Body of pancreas (tissue), 4 donors: ENCODE measurements around the gene SLC23A2. TPM values are rescaled to one million over a fixed set of nuclear protein-coding genes. Genes with fewer than 3 reads are reported as not detected.
A peak's percentile ranks its signal among the peaks of the same experiment; 100 is the strongest.
"Not testable (repeated sequence)": the region's sequence is repeated elsewhere in the genome, so short reads cannot be mapped to it uniquely, and the experiment has no call there.

Source experiments
- ATAC-seq: fragments of 150-250 bp; one replicate; pipeline ENCODE4 v1.9.1; 2016
- DNase-seq, 4 donors: peaks; one replicate each; pipeline ENCODE4 v3.0.0-alpha.2; 2019
- H3K27ac ChIP-seq, 4 donors: fragments of 200-600 bp; sonication (generic); 1 replicate in 3 of 4; 2 replicates in 1 of 4; pipeline versions ENCODE4 v1.5.1 to v1.6.1; 2016 to 2019; ENCODE audit warnings: mild to moderate bottlenecking in 1 of 4, mixed read lengths in 1 of 4, moderate library complexity in 1 of 4
- H3K27me3 ChIP-seq, 2 donors: fragments of 200-600 bp; sonication (generic); one replicate each; pipeline ENCODE4 v1.6.0; 2016; ENCODE audit warnings: mild to moderate bottlenecking in 1 of 2
- H3K36me3 ChIP-seq, 2 donors: fragments of 200-600 bp; sonication (generic); replicated peaks in 1 of 2; 2 replicates each; pipeline ENCODE4 v1.5.1; 2016; ENCODE audit warnings: low read depth in 2 of 2; ENCODE audit not compliant: insufficient read depth in 1 of 2
- H3K4me1 ChIP-seq: fragments of 200-600 bp; sonication (generic); one replicate; pipeline ENCODE4 v1.6.0; 2016
- H3K4me3 ChIP-seq, 2 donors: fragments of 200-600 bp; sonication (generic); 1 replicate in 1 of 2; 2 replicates in 1 of 2; pipeline ENCODE4 v1.5.1; 2016 to 2019
- H3K9me3 ChIP-seq, 3 donors: fragments of 200-600 bp; sonication (generic); 1 replicate in 2 of 3; 2 replicates in 1 of 3; pipeline ENCODE4 v1.5.1; 2016
- POLR2A ChIP-seq, 3 donors: fragments of 450-650 bp; IDR thresholded peaks; one replicate each; pipeline ENCODE4 v1.6.1; 2016; ENCODE audit warnings: antibody characterized with exemption in 3 of 3, mild to moderate bottlenecking in 2 of 3
- WGBS, 2 donors: methylation state at CpG; one replicate each; pipeline ENCODE4 v1.1.5; 2017; 5-methylcytosine and 5-hydroxymethylcytosine counted together
- intact Hi-C: fragments of 100-400 bp; cut with DNase I; formaldehyde crosslinking; loops from one replicate; pipeline ENCODE4 v1.15.1; 2023
- total RNA-seq, 2 donors: library from RNA; depleted of rRNA; stranded (reverse); fragments of >200 nt; gene quantifications; one replicate each; pipeline ENCODE4 v1.1.0, GENCODE V29; 2016
- TF ChIP-seq, protein P1 (sequence below), 7 experiments: fragments of 450-650 bp in 4 of 7; fragments of 200-600 bp in 3 of 7; sonication (generic) in 3 of 7; IDR thresholded peaks; one replicate each; pipeline ENCODE4 v1.5.1; 2016 to 2019; ENCODE audit warnings: antibody characterized with exemption in 7 of 7

SLC23A2 gene
- total RNA-seq, 2 donors from 2014 or later, result 12.2 TPM

DNA sequence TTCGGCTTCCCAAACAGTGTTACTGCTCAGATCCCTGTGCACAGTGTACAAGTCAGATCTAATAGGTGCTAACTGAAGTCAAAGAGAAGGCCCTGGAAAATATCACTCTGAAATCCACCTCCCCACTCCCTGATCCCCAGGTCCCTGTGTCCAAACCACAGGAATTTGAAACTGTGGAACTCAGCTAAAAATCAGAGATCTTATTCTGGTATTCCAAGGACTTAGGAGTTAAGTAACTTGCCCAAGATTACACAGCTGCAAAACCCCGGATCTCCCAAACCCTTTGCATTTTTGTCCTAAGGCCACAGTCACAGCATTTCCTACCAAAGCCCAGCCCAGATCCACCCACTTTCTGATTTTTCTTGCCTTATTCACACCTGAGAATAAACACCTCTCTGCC lies 32.3 kb upstream of the SLC23A2 start:
- H3K4me1 ChIP-seq, result no peaks in the 10 kb centered on the region
- intact Hi-C loops, result no loop called here
- 58 to 60% methylated on average over 2 of the region's 2 CpGs for WGBS, 2 donors
- DNase-seq, result no peak
- no peak for ATAC-seq
- no peak overlapping the region for H3K4me3 ChIP-seq
- H3K9me3 ChIP-seq, result no peaks in the 10 kb centered on the region
- H3K27me3 ChIP-seq, result no peaks in the 10 kb centered on the region
- H3K36me3 ChIP-seq, result no peaks in the 10 kb centered on the region
- H3K27ac ChIP-seq, result no peak overlapping the region
- TF ChIP-seq, protein P1, sequence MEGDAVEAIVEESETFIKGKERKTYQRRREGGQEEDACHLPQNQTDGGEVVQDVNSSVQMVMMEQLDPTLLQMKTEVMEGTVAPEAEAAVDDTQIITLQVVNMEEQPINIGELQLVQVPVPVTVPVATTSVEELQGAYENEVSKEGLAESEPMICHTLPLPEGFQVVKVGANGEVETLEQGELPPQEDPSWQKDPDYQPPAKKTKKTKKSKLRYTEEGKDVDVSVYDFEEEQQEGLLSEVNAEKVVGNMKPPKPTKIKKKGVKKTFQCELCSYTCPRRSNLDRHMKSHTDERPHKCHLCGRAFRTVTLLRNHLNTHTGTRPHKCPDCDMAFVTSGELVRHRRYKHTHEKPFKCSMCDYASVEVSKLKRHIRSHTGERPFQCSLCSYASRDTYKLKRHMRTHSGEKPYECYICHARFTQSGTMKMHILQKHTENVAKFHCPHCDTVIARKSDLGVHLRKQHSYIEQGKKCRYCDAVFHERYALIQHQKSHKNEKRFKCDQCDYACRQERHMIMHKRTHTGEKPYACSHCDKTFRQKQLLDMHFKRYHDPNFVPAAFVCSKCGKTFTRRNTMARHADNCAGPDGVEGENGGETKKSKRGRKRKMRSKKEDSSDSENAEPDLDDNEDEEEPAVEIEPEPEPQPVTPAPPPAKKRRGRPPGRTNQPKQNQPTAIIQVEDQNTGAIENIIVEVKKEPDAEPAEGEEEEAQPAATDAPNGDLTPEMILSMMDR (IDR thresholded peaks at IDR 0.05), result no peak
- TF ChIP-seq POLR2A (IDR thresholded peaks at IDR 0.05), result no peak

DNA sequence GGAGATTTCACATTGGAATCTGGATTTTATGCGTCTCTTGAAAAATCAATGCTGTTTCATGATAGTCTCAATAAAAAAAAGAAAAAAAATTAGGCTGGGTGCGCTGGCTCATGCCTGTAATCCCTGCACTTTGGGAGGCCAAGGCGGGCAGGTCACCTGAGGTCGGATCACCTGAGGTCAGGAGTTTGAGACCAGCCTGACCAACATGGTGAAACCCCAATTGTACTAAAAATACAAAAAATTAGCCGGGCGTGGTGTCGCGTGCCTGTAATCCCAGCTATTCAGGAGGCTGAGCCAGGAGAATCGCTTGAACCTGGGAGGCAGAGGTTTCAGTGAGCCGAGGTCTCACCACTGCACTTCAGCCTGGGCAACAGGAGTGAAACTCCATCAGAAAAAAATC lies 30.4 kb upstream of the SLC23A2 start:
- 87 to 88% methylated on average over 10 of the region's 10 CpGs for WGBS, 2 donors
- H3K4me3 ChIP-seq, ATAC-seq, intact Hi-C loops, H3K36me3 ChIP-seq, DNase-seq, H3K9me3 ChIP-seq, H3K27me3 ChIP-seq, H3K4me1 ChIP-seq, H3K27ac ChIP-seq: not testable (repeated sequence)

DNA sequence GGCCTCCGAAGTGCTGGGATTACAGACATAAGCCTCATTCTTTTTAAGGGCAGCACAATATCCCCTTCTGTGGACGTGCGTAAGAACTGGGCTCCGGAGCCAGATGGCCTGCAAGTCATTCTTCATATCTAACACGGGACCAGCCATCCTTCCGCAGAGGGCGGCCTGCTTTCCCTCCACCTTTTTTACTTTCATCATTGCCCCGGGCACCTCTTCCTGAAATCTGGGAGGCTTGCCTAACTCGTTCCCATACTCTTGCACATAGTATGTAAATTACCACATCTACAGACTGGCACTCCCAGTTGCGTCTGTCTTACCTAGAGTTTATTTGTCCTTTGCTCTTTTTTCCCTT lies 29.9 kb upstream of the SLC23A2 start:
- DNase-seq, result no peak
- WGBS, 2 donors, result 69 to 80% methylated on average over 10 of the region's 10 CpGs
- H3K36me3 ChIP-seq, result no peaks in the 10 kb centered on the region
- no peaks in the 10 kb centered on the region for H3K9me3 ChIP-seq
- H3K27ac ChIP-seq, result no peak overlapping the region
- ATAC-seq, result no peak
- H3K4me1 ChIP-seq, result no peaks in the 10 kb centered on the region
- H3K4me3 ChIP-seq, result no peak overlapping the region
- no peaks in the 10 kb centered on the region for H3K27me3 ChIP-seq
- intact Hi-C loops, result no loop called here
- TF ChIP-seq, protein P1 (IDR thresholded peaks at IDR 0.05), result no peak
- no peak for TF ChIP-seq POLR2A (IDR thresholded peaks at IDR 0.05)

DNA sequence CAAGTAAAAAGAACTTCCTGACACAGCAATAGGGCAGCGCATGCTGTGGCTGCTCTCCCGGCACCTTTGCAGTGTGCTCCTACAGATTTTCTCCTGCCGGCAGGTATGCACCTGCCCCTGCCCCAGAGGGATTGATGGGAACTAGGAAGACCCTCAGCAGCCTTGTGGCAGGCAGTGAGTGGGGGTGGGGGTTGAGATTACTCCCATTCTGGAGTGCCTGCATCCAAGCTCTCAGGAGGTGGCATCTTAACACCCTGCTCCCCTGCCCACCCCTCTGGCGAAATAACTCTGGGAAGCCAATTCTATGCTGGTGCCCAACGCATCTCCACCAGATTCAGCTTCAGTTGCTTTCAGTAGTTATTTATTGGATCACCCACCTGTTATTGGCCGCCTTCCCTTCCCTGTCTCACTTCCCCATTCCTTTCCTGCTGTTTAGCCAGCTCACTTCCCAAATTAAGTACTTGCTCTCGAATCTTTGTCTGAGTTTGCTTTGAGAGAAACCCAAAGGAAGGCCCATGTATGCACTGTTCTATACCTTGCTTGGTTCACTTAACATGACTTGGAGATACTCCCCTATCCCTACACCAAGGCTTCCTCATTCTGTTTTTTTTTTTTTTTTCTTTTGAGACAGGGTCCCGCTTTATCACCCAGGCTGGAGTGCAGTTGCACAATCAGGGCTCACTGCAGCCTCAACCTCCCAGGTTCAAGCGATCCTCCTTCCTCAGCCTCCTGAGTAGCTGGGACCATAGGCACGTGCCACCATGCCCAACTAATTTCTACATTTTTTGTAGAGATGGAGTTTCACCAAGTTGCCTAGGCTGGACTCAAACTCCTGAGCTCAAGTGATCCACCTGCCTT lies 29.3 kb upstream of the SLC23A2 start:
- no peak overlapping the region for H3K4me3 ChIP-seq
- peak in 1 of 4 donors; percentile 5 for DNase-seq
- TF ChIP-seq POLR2A (IDR thresholded peaks at IDR 0.05), result no peak
- H3K27ac ChIP-seq, result no peak overlapping the region
- H3K4me1 ChIP-seq, result no peaks in the 10 kb centered on the region
- WGBS, 2 donors, result 65 to 80% methylated on average over 10 of the region's 10 CpGs
- H3K27me3 ChIP-seq, result no peaks in the 10 kb centered on the region
- intact Hi-C loops, result no loop called here
- H3K36me3 ChIP-seq, result no peaks in the 10 kb centered on the region
- H3K9me3 ChIP-seq, result no peaks in the 10 kb centered on the region
- ATAC-seq, result no peak

DNA sequence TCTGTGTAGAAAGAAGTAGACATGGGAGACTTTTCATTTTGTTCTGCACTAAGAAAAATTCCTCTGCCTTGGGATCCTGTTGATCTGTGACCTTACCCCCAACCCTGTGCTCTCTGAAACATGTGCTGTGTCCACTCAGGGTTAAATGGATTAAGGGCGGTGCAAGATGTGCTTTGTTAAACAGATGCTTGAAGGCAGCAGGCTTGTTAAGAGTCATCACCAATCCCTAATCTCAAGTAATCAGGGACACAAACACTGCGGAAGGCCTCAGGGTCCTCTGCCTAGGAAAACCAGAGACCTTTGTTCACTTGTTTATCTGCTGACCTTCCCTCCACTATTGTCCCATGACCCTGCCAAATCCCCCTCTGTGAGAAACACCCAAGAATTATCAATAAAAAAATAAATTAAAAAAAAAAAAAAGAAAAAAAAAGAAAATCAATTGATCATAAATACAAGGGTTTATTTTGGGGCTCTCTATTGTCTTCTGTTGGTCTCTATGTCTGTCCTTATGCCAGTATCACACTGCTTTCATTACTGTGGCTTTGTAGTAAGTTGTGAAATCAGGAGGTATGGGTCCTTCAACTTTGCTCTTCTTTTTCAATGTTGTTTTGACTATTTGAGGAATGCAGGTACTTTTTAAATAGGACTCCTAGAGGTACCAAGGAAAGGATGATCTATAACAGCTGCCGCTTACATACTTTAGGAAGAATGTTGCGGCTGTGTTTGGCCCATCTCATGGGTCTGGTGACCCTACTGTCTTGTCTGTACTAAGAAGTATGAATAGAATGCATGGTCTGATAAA lies 27.1 kb upstream of the SLC23A2 start:
- intact Hi-C loops, H3K4me1 ChIP-seq, H3K36me3 ChIP-seq, DNase-seq, ATAC-seq, H3K27me3 ChIP-seq, H3K9me3 ChIP-seq, H3K4me3 ChIP-seq, H3K27ac ChIP-seq: not testable (repeated sequence)
- 94 to 100% methylated on average over 2 to 4 of the region's 4 CpGs for WGBS, 2 donors

DNA sequence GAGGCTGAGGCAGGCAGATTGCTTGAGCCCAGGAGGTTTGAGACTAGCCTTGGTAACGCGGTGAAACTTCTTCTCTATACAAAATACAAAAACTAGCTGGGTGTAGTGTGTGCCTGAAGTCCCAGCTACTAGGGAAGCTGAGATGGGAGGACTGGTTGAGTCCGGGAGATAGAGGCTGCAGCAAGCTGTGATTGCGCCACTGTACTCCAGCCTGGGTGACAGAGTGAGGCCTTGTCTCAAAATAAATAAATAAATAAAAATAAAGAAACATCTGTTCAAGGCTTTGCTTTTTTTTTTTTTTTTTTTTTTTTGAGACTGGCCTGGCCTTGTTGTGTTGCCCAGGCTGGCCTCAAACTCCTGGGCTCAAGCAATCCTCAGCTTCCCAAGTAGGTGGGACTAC lies 23.7 kb upstream of the SLC23A2 start:
- Histone ChIP-seq H3K4me3 (no peak overlapping the region), H3K4me1 (no peaks in the 10 kb centered on the region), H3K36me3 (no peaks in the 10 kb centered on the region), H3K9me3 (no peaks in the 10 kb centered on the region), H3K27me3 (no peaks in the 10 kb centered on the region), H3K27ac (no peak overlapping the region)
- no peak for DNase-seq
- WGBS, 2 donors, result 86 to 89% methylated on average over 4 of the region's 4 CpGs
- TF ChIP-seq, protein P1 (IDR thresholded peaks at IDR 0.05), result no peak
- no peak for TF ChIP-seq POLR2A (IDR thresholded peaks at IDR 0.05)
- no peak for ATAC-seq
- intact Hi-C loops, result no loop called here
